T-helper 1 cell treated with Interleukin-12 subunit alpha and Interleukin-12 subunit beta and Interleukin-4 antibody, amounts not matched to agents 30 μg/mL and 1 μg/mL, for 36 hours (primary cell): ENCODE data around the gene MYZAP.
"Not testable (repeated sequence)": the region's sequence is repeated elsewhere in the genome, so short reads cannot be mapped to it uniquely, and the experiment has no call there.

Source experiments
- H3K27ac Mint-ChIP-seq: one replicate; pipeline ENCODE4 v1.8.0; 2021; ENCODE audit warnings: mild to moderate bottlenecking, mixed read lengths
- H3K27me3 Mint-ChIP-seq: one replicate; pipeline ENCODE4 v1.8.0; 2021; ENCODE audit warnings: low read depth, mixed read lengths
- H3K36me3 Mint-ChIP-seq: one replicate; pipeline ENCODE4 v1.8.0; 2021; ENCODE audit warnings: low read depth, mixed read lengths
- H3K4me1 Mint-ChIP-seq: one replicate; pipeline ENCODE4 v1.8.0; 2021; ENCODE audit warnings: low read depth, mixed read lengths
- H3K4me3 Mint-ChIP-seq: one replicate; pipeline ENCODE4 v1.8.0; 2021; ENCODE audit warnings: mild to moderate bottlenecking, moderate library complexity, mixed read lengths
- H3K9me3 Mint-ChIP-seq: one replicate; pipeline ENCODE4 v1.8.0; 2021; ENCODE audit warnings: mixed read lengths

The MYZAP gene

DNA sequence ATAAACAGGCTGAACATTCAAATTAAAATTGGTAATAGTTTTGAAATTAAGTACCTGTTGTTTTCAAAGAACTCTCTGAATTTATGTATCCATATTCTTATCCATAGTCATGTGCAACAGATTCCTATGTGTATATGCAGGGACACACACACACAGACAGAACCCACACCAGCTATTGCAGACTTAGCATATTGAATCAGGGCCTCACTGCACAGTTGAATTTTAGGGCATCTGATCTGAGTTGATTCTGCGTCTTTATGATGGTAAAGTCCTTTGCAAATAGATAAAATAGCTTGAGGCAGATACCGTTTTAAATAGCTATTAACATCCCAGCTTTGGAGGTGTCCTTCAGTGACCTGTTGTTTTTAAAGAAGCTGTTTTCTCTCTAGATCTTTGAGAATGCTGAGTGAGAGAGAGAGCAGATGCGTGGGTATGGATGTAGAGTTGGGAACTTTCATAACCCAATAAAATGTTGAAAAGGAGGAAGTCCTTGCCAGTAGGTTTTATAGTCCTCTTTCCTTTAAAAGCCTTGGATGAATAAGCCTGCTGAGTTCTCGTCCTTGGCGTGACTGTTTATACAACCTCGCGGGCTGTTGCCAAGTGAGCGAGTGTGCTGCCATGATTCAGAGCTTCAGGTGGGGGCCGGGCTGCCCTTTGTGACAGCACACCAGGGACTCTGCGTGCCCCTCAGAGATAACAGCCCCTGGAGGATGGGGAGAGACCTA lies 18.3 kb downstream of the MYZAP start:
- Mint-ChIP-seq H3K4me3 (no peak overlapping the region), H3K27me3 (peaks cover 6% of the 10 kb centered on the region), H3K4me1 (no peaks in the 10 kb centered on the region), H3K27ac (no peak overlapping the region), H3K36me3 (no peaks in the 10 kb centered on the region), H3K9me3 (no peaks in the 10 kb centered on the region)

DNA sequence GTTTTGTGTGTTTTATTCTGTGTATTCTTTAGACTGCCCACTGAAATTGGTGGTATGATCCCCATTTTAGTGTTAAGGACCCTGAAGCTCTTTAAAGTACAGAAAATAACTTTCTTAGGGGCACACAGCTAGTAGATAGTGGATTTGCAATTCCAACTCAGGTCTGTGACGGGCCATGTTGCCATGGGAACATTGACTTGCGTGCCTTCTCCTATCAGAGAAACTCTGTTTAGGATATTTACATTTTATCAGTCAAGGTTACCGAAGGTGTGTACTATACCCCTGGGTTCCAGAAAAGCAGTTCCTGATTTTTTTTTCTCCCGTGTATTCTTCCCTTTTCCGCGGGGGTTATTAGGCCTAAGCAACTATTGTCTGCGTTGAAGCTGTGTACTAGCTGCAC lies 19.4 kb downstream of the MYZAP start:
- no peaks in the 10 kb centered on the region for H3K36me3 Mint-ChIP-seq
- H3K27me3 Mint-ChIP-seq = peaks cover 6% of the 10 kb centered on the region
- no peaks in the 10 kb centered on the region for H3K9me3 Mint-ChIP-seq
- H3K4me1 Mint-ChIP-seq = no peaks in the 10 kb centered on the region
- no peak overlapping the region for H3K27ac Mint-ChIP-seq
- no peak overlapping the region for H3K4me3 Mint-ChIP-seq

DNA sequence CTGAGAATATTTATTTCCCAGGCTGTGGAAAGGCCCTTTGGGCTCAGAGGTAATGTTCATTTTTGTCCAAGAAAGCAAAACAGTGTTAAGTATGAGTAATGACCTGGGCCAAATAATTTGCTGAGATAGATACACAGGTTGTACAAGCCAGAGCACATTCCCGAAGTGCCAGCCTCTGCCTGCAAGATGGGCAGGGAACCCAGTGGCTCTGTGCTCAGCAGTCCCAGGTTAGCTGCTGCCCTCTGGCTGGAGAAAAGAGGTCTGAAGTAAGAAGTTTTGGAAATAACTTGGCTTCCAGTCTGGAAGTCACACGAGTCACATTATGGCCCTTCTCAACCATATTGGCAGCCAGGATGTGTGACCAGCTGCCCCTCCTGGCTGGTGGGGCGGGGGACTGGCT lies 20.2 kb downstream of the MYZAP start:
- no peaks in the 10 kb centered on the region for H3K9me3 Mint-ChIP-seq
- H3K4me1 Mint-ChIP-seq = no peaks in the 10 kb centered on the region
- no peak overlapping the region for H3K4me3 Mint-ChIP-seq
- no peak overlapping the region for H3K27ac Mint-ChIP-seq
- H3K27me3 Mint-ChIP-seq = peaks cover 6% of the 10 kb centered on the region
- no peaks in the 10 kb centered on the region for H3K36me3 Mint-ChIP-seq

DNA sequence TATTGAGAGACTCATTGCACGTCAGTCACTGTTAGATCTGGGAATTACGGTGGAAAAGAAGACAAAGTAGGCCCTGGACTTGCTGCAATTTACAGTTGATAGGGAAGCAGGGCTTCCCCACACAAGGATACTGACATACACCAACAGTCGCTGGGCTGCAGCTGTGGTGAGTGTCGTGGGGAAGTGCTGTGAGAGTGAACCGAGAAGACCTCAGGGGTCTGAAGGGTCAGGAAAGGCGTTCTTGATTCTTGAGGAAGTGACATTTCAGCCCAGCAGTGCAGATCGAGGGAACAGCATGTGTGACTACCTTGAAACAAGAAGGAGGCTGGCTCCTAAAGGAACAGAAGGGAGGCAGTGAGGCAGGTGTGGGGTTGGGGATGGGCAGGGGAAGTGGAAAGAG lies 22.5 kb downstream of the MYZAP start:
- peaks cover 6% of the 10 kb centered on the region for H3K27me3 Mint-ChIP-seq
- no peak overlapping the region for H3K27ac Mint-ChIP-seq
- no peaks in the 10 kb centered on the region for H3K4me1 Mint-ChIP-seq
- H3K4me3 Mint-ChIP-seq = no peak overlapping the region
- H3K9me3 Mint-ChIP-seq = no peaks in the 10 kb centered on the region
- no peaks in the 10 kb centered on the region for H3K36me3 Mint-ChIP-seq

DNA sequence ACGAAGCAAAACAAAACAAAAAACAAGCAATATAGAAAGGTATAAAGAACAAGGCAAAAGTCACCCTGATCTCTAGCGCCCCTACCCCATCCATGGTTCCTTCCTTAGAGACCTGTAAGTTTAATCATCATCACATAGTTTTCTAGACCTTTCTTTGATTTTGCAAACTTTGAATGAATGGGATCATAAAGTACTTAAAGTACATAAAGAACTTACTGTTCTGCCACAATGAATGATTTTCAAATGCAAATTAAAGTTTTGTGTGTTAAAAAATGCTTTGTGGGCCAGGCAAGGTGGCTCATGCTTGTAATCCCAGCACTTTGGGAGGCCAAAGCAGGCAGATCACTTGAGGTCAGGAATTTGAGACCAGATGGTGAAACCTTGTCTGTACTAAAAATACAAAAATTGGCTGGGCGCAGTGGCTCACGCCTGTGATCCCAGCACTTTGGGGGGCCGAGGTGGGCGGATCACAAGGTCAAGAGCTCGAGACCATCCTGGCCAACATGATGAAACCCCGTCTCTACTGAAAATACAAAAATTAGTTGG lies 24.3 kb downstream of the MYZAP start:
- not testable (repeated sequence) for H3K27me3 Mint-ChIP-seq, H3K4me1 Mint-ChIP-seq, H3K36me3 Mint-ChIP-seq, H3K9me3 Mint-ChIP-seq, H3K27ac Mint-ChIP-seq, H3K4me3 Mint-ChIP-seq

DNA sequence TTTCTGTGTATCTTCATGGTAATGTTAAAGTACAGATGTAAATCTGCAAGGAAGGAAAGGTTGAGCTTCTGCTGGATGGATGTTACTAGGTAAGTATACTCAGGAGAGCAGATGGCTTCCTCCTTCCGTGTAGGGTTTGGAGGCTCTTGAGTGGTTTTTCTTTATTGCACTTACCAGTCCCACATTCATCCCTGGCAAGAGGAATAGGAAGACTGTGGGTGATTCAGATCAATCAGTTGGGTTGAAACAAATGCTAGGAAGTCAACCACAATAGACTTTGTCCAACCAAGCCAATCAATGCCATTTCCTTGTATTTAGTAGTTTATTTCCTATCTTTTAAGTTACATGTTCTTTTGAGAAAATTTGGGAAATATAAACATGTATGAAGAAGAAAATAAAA lies 26.6 kb downstream of the MYZAP start:
- Mint-ChIP-seq H3K4me3 (no peak overlapping the region), H3K9me3 (no peaks in the 10 kb centered on the region), H3K27ac (no peak overlapping the region), H3K36me3 (no peaks in the 10 kb centered on the region), H3K27me3 (peaks cover 10% of the 10 kb centered on the region), H3K4me1 (no peaks in the 10 kb centered on the region)

DNA sequence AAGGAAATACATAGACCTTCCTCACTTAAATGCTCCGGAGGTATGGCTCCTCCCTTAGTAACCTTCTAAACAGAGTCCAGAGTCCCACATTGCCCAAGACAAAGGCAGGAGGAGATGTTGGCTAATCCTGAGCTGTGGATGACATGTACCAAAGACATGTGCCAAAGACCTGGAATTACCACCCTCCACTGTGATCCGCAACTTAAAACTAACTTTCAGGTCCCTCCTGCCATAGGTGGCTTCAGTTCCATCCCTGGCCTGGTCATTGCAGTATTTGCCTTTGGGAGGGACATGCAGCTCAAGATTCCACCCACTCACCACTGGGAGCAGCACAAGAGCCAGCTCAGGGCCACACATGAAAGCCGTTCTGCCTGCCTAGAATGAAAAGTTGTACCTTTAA lies 28.0 kb downstream of the MYZAP start:
- no peaks in the 10 kb centered on the region for H3K4me1 Mint-ChIP-seq
- no peak overlapping the region for H3K4me3 Mint-ChIP-seq
- H3K36me3 Mint-ChIP-seq = no peaks in the 10 kb centered on the region
- no peaks in the 10 kb centered on the region for H3K9me3 Mint-ChIP-seq
- peaks cover 7% of the 10 kb centered on the region for H3K27me3 Mint-ChIP-seq
- H3K27ac Mint-ChIP-seq = no peak overlapping the region

DNA sequence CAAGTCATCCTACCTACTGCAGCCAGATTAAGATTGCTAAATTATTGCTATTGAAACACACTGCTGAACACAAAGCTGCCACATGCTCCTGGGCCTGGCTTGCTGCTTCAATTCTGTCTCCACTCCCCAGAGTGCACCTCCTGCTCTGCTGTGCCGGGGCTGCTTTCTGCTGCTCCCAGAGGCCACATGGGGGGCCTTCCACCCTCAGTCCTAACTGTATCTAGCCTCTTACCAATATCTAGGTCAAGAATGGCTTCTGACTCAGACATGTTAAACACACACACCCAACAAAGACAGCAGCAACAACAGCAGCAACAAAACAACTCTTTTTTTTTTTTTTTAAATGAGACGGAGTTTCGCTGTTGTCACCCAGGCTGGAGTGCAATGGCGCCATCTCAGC lies 33.0 kb downstream of the MYZAP start:
- no peak overlapping the region for H3K27ac Mint-ChIP-seq

DNA sequence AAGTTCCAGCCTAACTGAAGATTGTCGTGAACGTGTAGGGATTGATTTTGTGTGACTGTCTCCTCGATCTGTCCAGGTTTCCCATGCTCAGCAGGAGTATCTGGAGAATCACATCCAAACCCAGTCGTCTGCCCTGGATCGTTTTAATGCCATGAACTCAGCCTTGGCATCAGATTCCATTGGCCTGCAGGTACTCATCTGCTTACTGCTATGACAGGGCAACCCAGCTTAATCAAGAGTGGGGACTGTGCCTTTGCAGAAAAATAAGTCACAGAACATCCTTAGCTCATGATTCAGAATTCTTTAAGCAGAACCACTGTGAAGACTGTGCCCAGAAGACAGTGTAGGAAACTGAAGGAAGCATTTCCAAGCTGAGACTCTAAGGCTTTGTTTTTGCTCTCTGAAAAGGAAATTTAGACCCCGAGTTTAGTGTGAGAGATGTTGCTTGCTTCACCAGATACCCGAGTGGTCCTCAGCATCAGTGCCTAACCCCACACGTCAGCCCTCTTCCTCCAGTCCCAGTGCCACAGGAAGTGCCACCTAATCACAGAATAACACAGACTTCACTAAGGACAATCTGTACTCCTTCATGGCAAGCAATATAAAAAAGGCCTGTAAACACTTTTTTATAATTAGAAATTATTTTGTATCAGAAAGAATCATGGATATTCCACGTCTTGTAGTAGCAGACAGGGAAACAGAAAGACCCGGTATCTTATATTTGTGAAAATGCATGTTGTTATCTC lies 34.2 kb downstream of the MYZAP start:
- no peaks in the 10 kb centered on the region for H3K4me1 Mint-ChIP-seq
- H3K27me3 Mint-ChIP-seq = peaks cover 7% of the 10 kb centered on the region
- no peak overlapping the region for H3K27ac Mint-ChIP-seq
- no peaks in the 10 kb centered on the region for H3K9me3 Mint-ChIP-seq
- H3K4me3 Mint-ChIP-seq = no peak overlapping the region
- no peaks in the 10 kb centered on the region for H3K36me3 Mint-ChIP-seq

More for the DNA sequence above, 33.0 kb downstream of the MYZAP start:
- H3K27me3 Mint-ChIP-seq = peaks cover 7% of the 10 kb centered on the region
- no peak overlapping the region for H3K4me3 Mint-ChIP-seq
- H3K4me1 Mint-ChIP-seq = no peaks in the 10 kb centered on the region
- H3K36me3 Mint-ChIP-seq = no peaks in the 10 kb centered on the region
- H3K9me3 Mint-ChIP-seq = no peaks in the 10 kb centered on the region

DNA sequence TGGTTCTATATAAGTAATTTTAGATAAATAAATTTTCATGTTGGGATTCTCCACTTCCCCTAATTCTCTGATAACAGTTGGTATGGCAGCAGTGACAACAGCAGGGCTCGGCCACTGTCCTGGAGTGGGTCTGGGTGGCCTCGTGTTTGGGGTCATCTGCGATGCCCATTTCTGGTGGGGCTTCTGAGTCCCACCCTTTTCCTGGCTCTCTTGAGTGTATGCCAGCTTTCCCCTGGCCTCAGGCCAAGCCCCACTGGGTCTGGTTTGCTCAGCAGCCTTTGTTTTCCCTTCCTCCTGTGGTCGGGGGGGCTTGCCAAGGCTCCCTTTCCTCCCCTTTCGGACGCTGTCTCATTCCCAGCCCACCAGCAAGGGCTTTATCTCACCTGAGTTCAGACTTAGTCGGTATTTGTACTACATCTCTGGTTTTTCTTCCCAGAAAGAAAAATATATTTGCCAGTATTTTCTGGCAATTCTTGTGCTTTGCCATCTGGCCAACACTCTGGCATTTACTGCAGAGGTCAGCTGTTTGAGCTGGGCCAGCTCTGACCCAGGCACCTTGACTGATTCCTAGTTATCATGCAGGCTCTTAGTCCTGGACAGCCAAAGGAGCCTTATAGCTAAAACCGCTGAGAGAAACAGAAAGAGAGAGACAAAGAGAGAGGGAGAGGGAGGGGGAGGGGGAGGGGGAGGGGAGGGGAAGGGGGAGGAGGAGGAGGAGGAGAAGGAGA lies 35.2 kb downstream of the MYZAP start:
- Mint-ChIP-seq H3K4me3 (no peak overlapping the region), H3K27ac (no peak overlapping the region), H3K27me3 (peaks cover 7% of the 10 kb centered on the region), H3K36me3 (no peaks in the 10 kb centered on the region), H3K4me1 (no peaks in the 10 kb centered on the region), H3K9me3 (no peaks in the 10 kb centered on the region)

DNA sequence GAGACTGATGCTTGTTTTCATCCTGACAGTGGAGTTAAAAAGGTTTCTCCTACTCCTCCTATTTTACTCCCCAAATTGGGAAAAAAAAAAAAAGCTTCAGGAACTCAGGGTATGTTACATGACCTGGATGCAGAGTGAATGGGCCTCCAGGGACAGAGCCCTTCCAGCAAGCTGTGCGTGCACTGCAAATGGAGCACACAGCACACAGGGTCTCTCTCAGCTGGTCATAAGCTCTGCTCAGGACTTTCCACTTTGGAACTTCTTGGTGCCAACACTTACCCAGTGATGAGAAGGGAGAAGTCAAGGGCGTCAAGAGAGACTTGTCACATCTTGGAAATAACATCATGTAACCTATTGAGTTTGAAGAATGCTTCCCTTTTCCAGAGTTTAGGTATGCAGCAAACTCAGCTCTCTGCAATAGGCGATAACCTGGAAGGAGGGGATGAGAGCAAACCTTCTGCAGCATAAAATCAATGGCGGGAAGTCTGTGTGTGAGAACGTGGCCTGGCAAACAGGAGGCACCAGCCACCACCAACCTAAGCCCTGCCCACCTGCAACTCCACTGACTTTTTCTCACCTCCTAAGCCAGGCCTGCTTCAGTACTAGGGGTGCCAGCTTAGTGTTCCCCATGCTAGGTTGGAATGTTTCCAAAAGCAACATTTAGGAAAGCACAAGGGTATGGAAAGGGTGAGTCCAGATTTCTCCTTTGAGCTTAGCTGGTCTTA lies 39.8 kb downstream of the MYZAP start:
- H3K36me3 Mint-ChIP-seq = no peaks in the 10 kb centered on the region
- H3K4me1 Mint-ChIP-seq = no peaks in the 10 kb centered on the region
- H3K9me3 Mint-ChIP-seq = no peaks in the 10 kb centered on the region
- H3K4me3 Mint-ChIP-seq = no peak overlapping the region
- no peaks in the 10 kb centered on the region for H3K27me3 Mint-ChIP-seq
- H3K27ac Mint-ChIP-seq = no peak overlapping the region

DNA sequence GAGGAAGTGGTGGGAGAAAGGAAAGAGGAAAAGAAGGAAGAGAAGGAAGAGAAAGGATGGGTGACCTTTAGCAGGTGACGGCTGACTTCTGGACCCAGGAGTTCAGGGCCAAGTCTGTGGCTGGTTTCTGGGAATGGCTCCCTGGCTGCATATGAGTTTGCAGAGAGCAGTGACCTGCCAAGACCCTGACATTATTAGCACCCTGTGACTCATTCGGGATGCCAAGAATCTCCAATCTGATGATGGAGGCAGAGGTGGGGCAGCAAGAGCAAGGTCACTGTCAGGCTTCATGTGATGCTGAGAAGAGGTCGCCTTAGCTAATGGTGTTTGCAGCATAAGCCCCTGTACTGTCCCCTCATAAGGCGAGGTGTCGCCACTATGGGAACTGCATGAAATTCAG lies 42.6 kb downstream of the MYZAP start:
- Mint-ChIP-seq H3K36me3 (no peaks in the 10 kb centered on the region), H3K4me3 (no peak overlapping the region), H3K4me1 (no peaks in the 10 kb centered on the region), H3K27ac (no peak overlapping the region), H3K27me3 (no peaks in the 10 kb centered on the region), H3K9me3 (no peaks in the 10 kb centered on the region)

DNA sequence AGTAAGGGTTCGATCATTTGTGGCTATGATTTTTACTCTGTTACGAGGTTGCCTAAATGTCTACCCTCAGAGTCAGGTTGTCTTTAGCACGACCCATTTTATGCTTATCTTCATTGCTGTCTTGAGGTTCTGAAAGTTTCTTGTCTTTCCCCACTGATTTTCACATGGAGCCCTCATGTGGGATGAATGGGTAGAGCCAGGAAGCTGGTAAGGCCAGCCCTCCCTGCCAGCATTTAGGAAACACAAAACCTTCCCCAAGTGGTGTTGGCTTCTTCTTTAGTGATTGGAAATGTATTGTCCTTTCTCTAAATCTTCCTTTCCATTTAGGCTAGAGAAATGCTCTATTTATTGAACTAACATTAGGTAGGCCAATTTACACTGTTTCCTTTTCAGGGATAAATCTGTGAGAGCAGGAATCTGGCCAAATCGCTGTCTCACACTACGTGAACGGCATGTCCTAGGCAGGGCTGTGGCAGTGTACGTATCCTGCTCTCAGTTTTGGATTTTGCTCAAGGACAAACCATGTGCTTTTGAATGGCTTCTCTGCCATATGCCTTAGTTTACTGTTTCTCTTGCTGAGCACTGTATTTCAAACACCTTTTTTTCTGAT lies 43.7 kb downstream of the MYZAP start:
- H3K27me3 Mint-ChIP-seq = peaks cover 3% of the 10 kb centered on the region
- H3K36me3 Mint-ChIP-seq = no peaks in the 10 kb centered on the region
- H3K4me3 Mint-ChIP-seq = no peak overlapping the region
- H3K27ac Mint-ChIP-seq = no peak overlapping the region
- H3K9me3 Mint-ChIP-seq = no peaks in the 10 kb centered on the region
- no peaks in the 10 kb centered on the region for H3K4me1 Mint-ChIP-seq

DNA sequence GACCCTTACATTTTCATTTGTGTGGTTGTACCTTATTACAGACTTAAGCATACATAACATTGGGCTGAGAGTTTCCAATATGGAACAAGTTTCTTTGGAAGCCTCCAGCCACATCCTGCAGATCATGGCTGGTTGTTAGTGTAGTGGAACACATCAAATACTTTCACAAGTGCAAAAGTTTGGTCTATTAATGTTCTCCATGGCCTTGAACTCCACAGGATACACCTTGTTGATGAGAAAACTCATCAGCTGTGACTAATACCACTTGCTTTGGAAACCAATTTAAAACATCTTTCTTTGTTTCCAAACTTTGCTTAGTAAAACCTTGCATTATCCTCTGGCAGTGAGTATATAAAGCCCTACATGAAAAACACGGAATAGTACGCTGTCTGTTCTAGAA lies 46.1 kb downstream of the MYZAP start:
- H3K4me1 Mint-ChIP-seq = peaks cover 6% of the 10 kb centered on the region
- H3K27ac Mint-ChIP-seq = no peak overlapping the region
- H3K27me3 Mint-ChIP-seq = peaks cover 3% of the 10 kb centered on the region
- no peaks in the 10 kb centered on the region for H3K9me3 Mint-ChIP-seq
- H3K36me3 Mint-ChIP-seq = no peaks in the 10 kb centered on the region
- H3K4me3 Mint-ChIP-seq = no peak overlapping the region
